Adipocyte (in vitro differentiated cells): ENCODE measurements around the gene ERBB4.

Experiments
- DNase-seq: peaks from one replicate; pipeline ENCODE4 v3.0.0-alpha.2; 2015; ENCODE audit warnings: low read depth
- H3K27me3 ChIP-seq: replicated peaks from 2 replicates; pipeline ENCODE4 v1.7.0; 2013; ENCODE audit warnings: mild to moderate bottlenecking, low read length, moderate library complexity; ENCODE audit not compliant: control insufficient read depth, insufficient read depth
- H3K36me3 ChIP-seq: 2 replicates; pipeline ENCODE4 v1.7.0; 2013; ENCODE audit warnings: low read length, mild to moderate bottlenecking, moderate library complexity; ENCODE audit not compliant: control insufficient read depth, insufficient read depth, severe bottlenecking
- H3K4me1 ChIP-seq: 2 replicates; pipeline ENCODE4 v1.7.0; 2013; ENCODE audit warnings: mild to moderate bottlenecking, low read length, moderate library complexity; ENCODE audit not compliant: control insufficient read depth, insufficient read depth
- H3K4me3 ChIP-seq: 2 replicates; pipeline ENCODE4 v1.7.0; 2013; ENCODE audit warnings: mild to moderate bottlenecking, low read length, moderate library complexity
- H3K9ac ChIP-seq: 2 replicates; pipeline ENCODE4 v1.7.0; 2013; ENCODE audit warnings: mild to moderate bottlenecking, low read length, moderate library complexity
- H3K9me3 ChIP-seq: 2 replicates; pipeline ENCODE4 v1.7.0; 2013; ENCODE audit warnings: mild to moderate bottlenecking, low read length, moderate library complexity; ENCODE audit not compliant: control insufficient read depth

Gene ERBB4

GRCh38 chr2:211881449-211881848, 657.2 kb downstream of the ERBB4 start:
- H3K4me3 ChIP-seq: no peak overlapping the region
- H3K9ac ChIP-seq: no peak overlapping the region
- no peak for DNase-seq
- H3K36me3 ChIP-seq: no peaks in the 10 kb centered on the region
- no peaks in the 10 kb centered on the region for H3K4me1 ChIP-seq
- no peaks in the 10 kb centered on the region for H3K27me3 ChIP-seq
- H3K9me3 ChIP-seq: no peaks in the 10 kb centered on the region

GRCh38 chr2:211879323-211879722, 659.3 kb downstream of the ERBB4 start:
- DNase-seq: peak; percentile 64
- Histone ChIP-seq H3K36me3 (no peaks in the 10 kb centered on the region), H3K27me3 (no peaks in the 10 kb centered on the region), H3K9ac (no peak overlapping the region), H3K4me3 (no peak overlapping the region), H3K9me3 (no peaks in the 10 kb centered on the region), H3K4me1 (no peaks in the 10 kb centered on the region)

- Histone ChIP-seq H3K4me1 (no peaks in the 10 kb centered on the region), H3K36me3 (no peaks in the 10 kb centered on the region), H3K27me3 (no peaks in the 10 kb centered on the region), H3K4me3 (no peak overlapping the region), H3K9ac (no peak overlapping the region), H3K9me3 (no peaks in the 10 kb centered on the region)
- no peak for DNase-seq
Observed at GRCh38 chr2:211877061-211877460, 661.5 kb downstream of the ERBB4 start.

- no peaks in the 10 kb centered on the region for H3K4me1 ChIP-seq
- DNase-seq: peak; percentile 5
- no peaks in the 10 kb centered on the region for H3K27me3 ChIP-seq
Observed at GRCh38 chr2:211875488-211875887, 663.1 kb downstream of the ERBB4 start.

GRCh38 chr2:211868996-211869533, 669.5 kb downstream of the ERBB4 start:
- Histone ChIP-seq H3K9me3 (no peaks in the 10 kb centered on the region), H3K27me3 (no peaks in the 10 kb centered on the region), H3K36me3 (no peaks in the 10 kb centered on the region), H3K9ac (no peak overlapping the region), H3K4me3 (no peak overlapping the region), H3K4me1 (peaks cover 7% of the 10 kb centered on the region)
- no peak for DNase-seq

More at GRCh38 chr2:211875488-211875887, 663.1 kb downstream of the ERBB4 start:
- Histone ChIP-seq H3K36me3 (no peaks in the 10 kb centered on the region), H3K4me3 (no peak overlapping the region), H3K9me3 (no peaks in the 10 kb centered on the region), H3K9ac (no peak overlapping the region)

- peaks cover 7% of the 10 kb centered on the region for H3K4me1 ChIP-seq
- DNase-seq: peak; percentile 66
- no peaks in the 10 kb centered on the region for H3K36me3 ChIP-seq
- no peaks in the 10 kb centered on the region for H3K9me3 ChIP-seq
- H3K4me3 ChIP-seq: no peak overlapping the region
- H3K9ac ChIP-seq: no peak overlapping the region
- no peaks in the 10 kb centered on the region for H3K27me3 ChIP-seq
Observed at GRCh38 chr2:211867845-211868451, 670.7 kb downstream of the ERBB4 start.

- no peaks in the 10 kb centered on the region for H3K9me3 ChIP-seq
Observed at GRCh38 chr2:211864328-211864727, 674.3 kb downstream of the ERBB4 start.

GRCh38 chr2:211860224-211860623, 678.4 kb downstream of the ERBB4 start:
- H3K36me3 ChIP-seq: no peaks in the 10 kb centered on the region
- no peaks in the 10 kb centered on the region for H3K27me3 ChIP-seq
- no peak overlapping the region for H3K9ac ChIP-seq
- H3K9me3 ChIP-seq: no peaks in the 10 kb centered on the region
- no peaks in the 10 kb centered on the region for H3K4me1 ChIP-seq
- no peak overlapping the region for H3K4me3 ChIP-seq
- DNase-seq: no peak

More at GRCh38 chr2:211864328-211864727, 674.3 kb downstream of the ERBB4 start:
- H3K36me3 ChIP-seq: no peaks in the 10 kb centered on the region
- no peak overlapping the region for H3K9ac ChIP-seq
- no peak overlapping the region for H3K4me3 ChIP-seq
- no peak for DNase-seq
- H3K4me1 ChIP-seq: peaks cover 7% of the 10 kb centered on the region
- H3K27me3 ChIP-seq: no peaks in the 10 kb centered on the region

GRCh38 chr2:211854832-211855231, 683.8 kb downstream of the ERBB4 start:
- Histone ChIP-seq H3K9ac (no peak overlapping the region), H3K9me3 (no peaks in the 10 kb centered on the region), H3K36me3 (no peaks in the 10 kb centered on the region), H3K4me3 (no peak overlapping the region), H3K27me3 (no peaks in the 10 kb centered on the region), H3K4me1 (no peaks in the 10 kb centered on the region)
- no peak for DNase-seq

- H3K27me3 ChIP-seq: no peaks in the 10 kb centered on the region
- H3K4me1 ChIP-seq: no peaks in the 10 kb centered on the region
- no peak overlapping the region for H3K4me3 ChIP-seq
- no peak overlapping the region for H3K9ac ChIP-seq
- no peaks in the 10 kb centered on the region for H3K36me3 ChIP-seq
- DNase-seq: no peak
- H3K9me3 ChIP-seq: no peaks in the 10 kb centered on the region
Observed at GRCh38 chr2:211846714-211847113, 691.9 kb downstream of the ERBB4 start.

- no peak overlapping the region for H3K4me3 ChIP-seq
- H3K4me1 ChIP-seq: no peaks in the 10 kb centered on the region
- H3K27me3 ChIP-seq: no peaks in the 10 kb centered on the region
- DNase-seq: no peak
- H3K36me3 ChIP-seq: no peaks in the 10 kb centered on the region
- no peaks in the 10 kb centered on the region for H3K9me3 ChIP-seq
- H3K9ac ChIP-seq: no peak overlapping the region
Observed at GRCh38 chr2:211846036-211846400, 692.6 kb downstream of the ERBB4 start.
